Kidney epithelial cell (primary cell): ENCODE results near the gene CRELD2. TPM values are rescaled to one million over a fixed set of nuclear protein-coding genes. Genes with fewer than 3 reads are reported as not detected.

ENCODE experiments used
- DNase-seq: peaks from one replicate; pipeline ENCODE4 v3.0.0-alpha.2; 2010; ENCODE audit warnings: low read depth
- H3K27me3 ChIP-seq: 2 replicates; pipeline ENCODE4 v1.6.0; 2011; ENCODE audit warnings: low read length; ENCODE audit not compliant: control insufficient read depth, insufficient read depth
- H3K36me3 ChIP-seq: 2 replicates; pipeline ENCODE4 v1.5.1; 2011; ENCODE audit warnings: low read length; ENCODE audit not compliant: control insufficient read depth, insufficient read depth
- H3K4me3 ChIP-seq: 2 replicates; pipeline ENCODE4 v1.5.1; 2011; ENCODE audit warnings: low read depth, mild to moderate bottlenecking, control low read depth, low read length
- total RNA-seq: library from RNA; depleted of rRNA; stranded (reverse); fragments of >200 nt; gene quantifications from 2 replicates; pipeline ENCODE4 v1.2.3, GENCODE V29; 2015
- TF ChIP-seq, protein P1 (sequence below): IDR thresholded peaks from 2 replicates; pipeline ENCODE4 v1.5.1; 2011; ENCODE audit warnings: mild to moderate bottlenecking, moderate library complexity, low read length, control low read depth, inconsistent platforms; ENCODE audit not compliant: insufficient read depth, poor library complexity, severe bottlenecking

CRELD2 gene
- total RNA-seq, 1 donor from 2014 or later: 68.2 TPM

DNA sequence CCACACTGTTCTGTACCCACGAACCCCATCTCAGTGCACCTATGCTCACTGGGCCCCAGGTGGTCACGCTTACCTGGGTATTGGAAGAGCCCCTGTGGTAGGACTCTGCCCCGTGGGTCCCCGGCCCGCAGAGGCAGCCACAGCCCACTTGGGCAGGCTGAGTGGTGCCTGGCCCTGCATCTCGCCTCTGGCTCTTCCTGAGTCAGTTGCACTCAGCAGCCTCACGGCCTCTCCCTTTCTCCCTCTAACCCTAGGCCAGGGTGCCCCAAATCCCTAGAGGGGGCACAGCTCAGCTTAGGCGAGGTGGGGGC is 9.7 kb downstream of the CRELD2 start:
- Histone ChIP-seq H3K36me3 (no peaks in the 10 kb centered on the region), H3K4me3 (no peak overlapping the region), H3K27me3 (peaks cover 12% of the 10 kb centered on the region)
- TF ChIP-seq, protein P1, sequence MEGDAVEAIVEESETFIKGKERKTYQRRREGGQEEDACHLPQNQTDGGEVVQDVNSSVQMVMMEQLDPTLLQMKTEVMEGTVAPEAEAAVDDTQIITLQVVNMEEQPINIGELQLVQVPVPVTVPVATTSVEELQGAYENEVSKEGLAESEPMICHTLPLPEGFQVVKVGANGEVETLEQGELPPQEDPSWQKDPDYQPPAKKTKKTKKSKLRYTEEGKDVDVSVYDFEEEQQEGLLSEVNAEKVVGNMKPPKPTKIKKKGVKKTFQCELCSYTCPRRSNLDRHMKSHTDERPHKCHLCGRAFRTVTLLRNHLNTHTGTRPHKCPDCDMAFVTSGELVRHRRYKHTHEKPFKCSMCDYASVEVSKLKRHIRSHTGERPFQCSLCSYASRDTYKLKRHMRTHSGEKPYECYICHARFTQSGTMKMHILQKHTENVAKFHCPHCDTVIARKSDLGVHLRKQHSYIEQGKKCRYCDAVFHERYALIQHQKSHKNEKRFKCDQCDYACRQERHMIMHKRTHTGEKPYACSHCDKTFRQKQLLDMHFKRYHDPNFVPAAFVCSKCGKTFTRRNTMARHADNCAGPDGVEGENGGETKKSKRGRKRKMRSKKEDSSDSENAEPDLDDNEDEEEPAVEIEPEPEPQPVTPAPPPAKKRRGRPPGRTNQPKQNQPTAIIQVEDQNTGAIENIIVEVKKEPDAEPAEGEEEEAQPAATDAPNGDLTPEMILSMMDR: no peak
- DNase-seq: no peak

DNA sequence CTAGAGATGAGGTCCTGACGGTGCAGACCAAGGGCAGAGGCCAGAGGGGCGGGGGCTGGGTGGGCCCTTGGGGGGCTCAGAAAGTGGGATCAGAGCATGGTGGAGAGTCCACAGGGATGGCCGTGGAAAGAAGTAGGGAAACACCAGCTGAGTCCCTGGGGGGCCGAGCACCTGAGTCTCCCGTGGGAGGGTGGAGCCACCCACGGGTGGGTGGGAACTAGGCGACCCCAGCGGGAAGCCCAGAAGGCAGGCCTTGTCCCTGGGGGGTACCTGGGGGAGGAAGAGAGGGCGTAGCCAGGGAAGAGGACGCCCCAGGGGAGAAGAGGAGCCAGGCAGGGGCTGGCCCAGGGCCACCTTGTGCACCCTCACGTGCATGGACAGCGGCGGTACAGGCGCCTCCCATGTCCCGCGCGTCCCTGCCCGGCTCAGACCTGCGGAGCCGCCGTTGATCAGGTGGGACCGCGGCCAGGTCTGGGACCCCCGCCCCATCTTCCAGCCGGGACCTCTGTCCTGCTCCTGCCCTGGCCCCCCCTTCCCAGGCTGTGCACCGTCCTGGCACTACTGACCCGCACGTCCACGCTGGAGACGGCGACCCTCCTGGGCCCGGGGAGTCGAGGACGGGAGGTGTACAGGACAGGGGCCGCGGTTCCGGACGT is 10.2 kb downstream of the CRELD2 start:
- Histone ChIP-seq H3K36me3 (no peaks in the 10 kb centered on the region), H3K27me3 (peaks cover 12% of the 10 kb centered on the region), H3K4me3 (no peak overlapping the region)
- DNase-seq: no peak
- TF ChIP-seq, protein P1: no peak

DNA sequence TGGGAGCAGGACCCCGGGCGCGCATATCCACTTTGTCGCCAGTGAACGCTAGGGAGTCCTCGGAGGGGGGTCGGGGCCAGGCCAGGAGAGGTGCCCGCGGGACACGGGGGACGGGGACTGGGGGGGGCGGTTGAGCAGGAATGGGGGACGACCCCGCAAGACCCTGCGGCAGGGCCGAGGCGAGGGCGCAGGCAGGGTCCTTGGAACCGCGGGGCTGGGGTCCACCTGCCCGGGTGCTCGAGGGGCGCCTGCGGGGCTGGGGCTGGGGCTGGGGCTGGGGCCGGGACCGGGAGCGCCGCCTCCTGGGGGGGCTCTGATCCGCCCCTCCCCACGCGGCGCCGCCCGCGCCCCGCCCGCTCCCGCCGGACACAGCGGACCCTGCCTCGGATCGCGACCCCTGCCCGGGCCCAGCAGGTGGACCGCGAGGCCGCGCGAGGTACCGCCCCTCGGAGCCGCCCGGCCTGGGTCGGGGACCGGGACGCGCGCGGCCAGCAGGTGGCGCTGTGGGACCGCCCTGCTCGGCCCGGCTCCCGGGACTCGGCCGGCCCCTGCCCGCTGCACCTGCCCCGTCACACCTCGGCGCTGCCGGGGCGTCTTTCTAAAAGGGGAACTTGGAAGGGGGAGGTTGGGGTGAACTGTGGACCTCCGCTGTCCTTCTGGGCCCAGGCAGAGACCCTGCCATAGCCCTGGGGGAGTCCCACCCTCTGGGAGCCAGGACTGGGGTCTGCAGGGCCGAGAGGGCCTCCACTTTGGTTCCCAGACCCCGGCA is 11.0 kb downstream of the CRELD2 start:
- DNase-seq: no peak
- H3K27me3 ChIP-seq: peaks cover 12% of the 10 kb centered on the region
- no peak overlapping the region for H3K4me3 ChIP-seq
- H3K36me3 ChIP-seq: no peaks in the 10 kb centered on the region
- TF ChIP-seq, protein P1: no peak

DNA sequence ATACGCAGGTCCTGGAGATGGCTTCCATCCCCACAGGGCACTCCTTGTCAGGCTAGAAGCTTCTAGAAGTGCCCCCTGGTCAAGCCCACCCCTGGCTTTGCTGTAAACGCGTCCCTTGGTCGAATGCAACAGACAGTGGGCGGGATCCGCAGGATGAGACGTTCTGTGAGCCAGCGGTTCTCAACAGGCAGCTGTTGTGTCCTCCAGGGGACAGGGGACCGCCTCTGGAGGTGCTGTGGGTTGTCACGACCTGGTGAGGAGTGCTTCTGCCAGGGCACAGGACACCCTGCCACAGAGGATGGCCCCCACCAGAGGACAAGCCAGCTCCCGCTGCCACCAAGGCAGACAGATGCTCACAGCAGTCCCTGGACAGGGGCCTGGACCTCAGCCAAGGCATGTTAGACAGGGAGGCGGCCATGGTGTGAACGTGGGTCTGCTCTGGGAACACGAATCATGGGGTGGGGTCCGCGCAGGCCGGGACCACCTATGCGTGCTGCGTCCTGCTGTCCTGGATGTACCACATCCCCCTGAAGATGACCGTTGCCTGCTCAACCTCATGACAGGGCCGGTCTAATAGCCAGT is 11.7 kb downstream of the CRELD2 start:
- Histone ChIP-seq H3K27me3 (peaks cover 12% of the 10 kb centered on the region), H3K36me3 (no peaks in the 10 kb centered on the region), H3K4me3 (no peak overlapping the region)
- DNase-seq: no peak
- TF ChIP-seq, protein P1: no peak

DNA sequence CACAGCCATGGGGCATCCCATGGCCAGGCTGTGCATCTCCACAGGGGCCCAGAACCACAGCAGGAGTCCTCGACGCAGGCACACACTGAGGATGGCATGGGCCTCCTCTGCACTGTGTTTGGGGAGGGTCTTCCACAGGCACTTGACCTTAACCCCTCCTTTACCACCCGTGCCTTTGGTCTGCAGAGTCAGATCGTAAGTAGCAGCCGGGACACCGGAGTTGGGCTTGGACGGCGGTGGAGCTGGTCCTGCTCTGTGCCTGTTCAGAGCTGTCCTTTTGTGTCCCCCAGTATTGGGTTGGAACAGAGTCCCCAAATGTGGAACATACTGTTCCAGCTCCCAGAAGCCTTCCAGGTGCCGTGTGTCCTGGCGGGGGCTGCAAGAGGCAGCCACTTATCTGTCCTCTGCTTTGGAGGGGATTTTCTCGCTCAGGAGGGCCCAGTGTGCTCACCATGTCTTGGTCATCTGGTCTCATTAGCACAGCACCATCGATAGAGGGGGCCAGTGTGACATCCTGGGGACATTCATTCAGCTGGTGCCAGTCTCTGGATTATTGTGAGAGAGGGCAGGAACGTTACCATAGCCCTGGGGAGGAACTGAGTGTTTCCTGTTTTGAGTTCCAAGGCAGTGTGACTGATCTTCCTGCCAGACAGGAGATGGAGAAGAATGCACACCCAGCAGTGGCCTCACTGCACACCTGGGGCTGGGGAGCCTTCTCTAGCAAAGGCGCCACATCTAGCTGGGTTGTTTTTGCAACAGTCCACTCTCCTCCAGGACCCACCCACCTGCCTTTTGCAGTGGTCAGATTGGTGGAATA is 12.4 kb downstream of the CRELD2 start:
- Histone ChIP-seq H3K27me3 (peaks cover 12% of the 10 kb centered on the region), H3K4me3 (no peak overlapping the region), H3K36me3 (no peaks in the 10 kb centered on the region)
- TF ChIP-seq, protein P1: peak; percentile 70
- DNase-seq: peak; percentile 50
